B cell (primary cell): ENCODE data around the gene PKNOX2. TPM values are rescaled to one million over a fixed set of nuclear protein-coding genes. Genes with fewer than 3 reads are reported as not detected.

Experiments used
- ATAC-seq: fragments of 200-7000 bp; cut with Tn5 transposase; one replicate; pipeline ENCODE4 v1.10.0; 2021; ENCODE audit warnings: low read depth, mild to moderate bottlenecking, moderate number of reproducible peaks, moderate library complexity
- CTCF ChIA-PET: fragments of 350-600 bp; sonication (Branson Sonifier 250); formaldehyde crosslinking; loops from one replicate; lab custom pipeline; 2021; ENCODE audit warnings: antibody characterized with exemption, inconsistent platforms; lab: Charles Lee
- POLR2A ChIA-PET: fragments of 350-600 bp; sonication (Branson Sonifier 250); formaldehyde crosslinking; loops from one replicate; lab custom pipeline; 2021; ENCODE audit warnings: antibody characterized with exemption; lab: Charles Lee
- DNase-seq: peaks from one replicate; pipeline ENCODE4 v3.0.0; 2013
- H2AFZ ChIP-seq: 2 replicates; pipeline ENCODE4 v1.6.1; 2012; ENCODE audit warnings: mild to moderate bottlenecking, low read depth, low read length; ENCODE audit not compliant: insufficient read depth, poor library complexity, severe bottlenecking
- H3K27ac ChIP-seq, 2 donors: 1 replicate in 1 of 2; 2 replicates in 1 of 2; pipeline ENCODE4 v1.5.1; 2012 to 2013; ENCODE audit warnings: low read length in 2 of 2, mild to moderate bottlenecking in 2 of 2, moderate library complexity in 1 of 2
- H3K27me3 ChIP-seq, 4 experiments: fragments of 200-600 bp in 1 of 4; sonication (generic) in 1 of 4; replicated peaks in 1 of 4; 1 replicate in 2 of 4; 2 replicates in 2 of 4; pipeline versions ENCODE4 v1.6.1 to v1.7.0; 2013 to 2016; ENCODE audit warnings: low read length in 3 of 4, mild to moderate bottlenecking in 2 of 4, mixed read lengths in 1 of 4, moderate library complexity in 1 of 4; ENCODE audit not compliant: insufficient read depth in 4 of 4, control insufficient read depth in 3 of 4; ENCODE audit errors: control extremely low read depth in 1 of 4
- H3K36me3 ChIP-seq, 2 experiments: replicated peaks in 1 of 2; 1 replicate in 1 of 2; 2 replicates in 1 of 2; pipeline versions ENCODE4 v1.6.1 to v1.7.1; 2013; ENCODE audit warnings: low read length in 1 of 2; ENCODE audit not compliant: insufficient read depth in 2 of 2, control insufficient read depth in 1 of 2; ENCODE audit errors: control extremely low read depth in 1 of 2, extremely low read depth in 1 of 2
- H3K4me1 ChIP-seq, 2 donors: fragments of 200-600 bp in 1 of 2; sonication (generic) in 1 of 2; 1 replicate in 1 of 2; 2 replicates in 1 of 2; pipeline versions ENCODE4 v1.5.1 to v1.6.1; 2013 to 2017; ENCODE audit warnings: low read length in 2 of 2; ENCODE audit not compliant: control insufficient read depth in 2 of 2, insufficient read depth in 2 of 2
- H3K4me2 ChIP-seq: replicated peaks from 2 replicates; pipeline ENCODE3; 2012; ENCODE audit warnings: mild to moderate bottlenecking, low read depth, low read length; ENCODE audit not compliant: poor library complexity, severe bottlenecking
- H3K4me3 ChIP-seq, 5 experiments: fragments of 200-600 bp in 1 of 5; sonication (generic) in 1 of 5; 1 replicate in 3 of 5; 2 replicates in 2 of 5; pipeline versions ENCODE4 v1.5.1 to v1.7.0; 2011 to 2016; ENCODE audit warnings: low read length in 4 of 5, mild to moderate bottlenecking in 4 of 5, low read depth in 2 of 5, control low read depth in 1 of 5, moderate library complexity in 1 of 5; ENCODE audit not compliant: insufficient read depth in 1 of 5; ENCODE audit errors: control extremely low read depth in 1 of 5, extremely low read depth in 1 of 5
- H3K79me2 ChIP-seq: fragments of 200-600 bp; sonication (generic); one replicate; pipeline ENCODE4 v1.6.0; 2016; ENCODE audit warnings: low read length; ENCODE audit not compliant: control insufficient read depth, insufficient read depth
- H3K9ac ChIP-seq: fragments of 200-600 bp; sonication (generic); 2 replicates; pipeline ENCODE4 v1.6.1; 2017; ENCODE audit warnings: mild to moderate bottlenecking, low read length, moderate library complexity
- H3K9me3 ChIP-seq, 3 donors: one replicate each; pipeline versions ENCODE4 v1.6.1 to v1.7.1; 2013; ENCODE audit warnings: low read length in 2 of 3; ENCODE audit not compliant: control insufficient read depth in 2 of 3, insufficient read depth in 1 of 3; ENCODE audit errors: control extremely low read depth in 1 of 3
- H4K20me1 ChIP-seq: 2 replicates; pipeline ENCODE4 v1.6.0; 2012; ENCODE audit warnings: mild to moderate bottlenecking, low read length; ENCODE audit not compliant: insufficient read depth, control insufficient read depth, poor library complexity, severe bottlenecking
- H3K27ac Mint-ChIP-seq: one replicate; pipeline ENCODE4 v1.8.0; 2021; ENCODE audit warnings: mixed read lengths
- H3K27me3 Mint-ChIP-seq: one replicate; pipeline ENCODE4 v1.8.0; 2021; ENCODE audit warnings: mixed read lengths
- H3K4me1 Mint-ChIP-seq: one replicate; pipeline ENCODE4 v1.8.0; 2021; ENCODE audit warnings: mixed read lengths
- H3K4me3 Mint-ChIP-seq: one replicate; pipeline ENCODE4 v1.8.0; 2021; ENCODE audit warnings: mixed read lengths
- H3K9me3 Mint-ChIP-seq: one replicate; pipeline ENCODE4 v1.8.0; 2022; ENCODE audit warnings: mixed read lengths; ENCODE audit not compliant: insufficient read depth
- EZH2 ChIP-seq: IDR thresholded peaks from 2 replicates; pipeline ENCODE4 v1.6.1; 2012; ENCODE audit warnings: borderline replicate concordance, low read depth, mild to moderate bottlenecking, moderate library complexity, low read length; ENCODE audit not compliant: insufficient read depth, poor library complexity, severe bottlenecking
- WGBS: methylation state at CpG from one replicate; pipeline ENCODE4 v1.1.5; 2013; ENCODE audit warnings: missing lambda C conversion rate; ENCODE audit not compliant: insufficient coverage; 5-methylcytosine and 5-hydroxymethylcytosine counted together
- intact Hi-C: fragments of 100-400 bp; cut with micrococcal nuclease; formaldehyde crosslinking; loops from one replicate; pipeline ENCODE4 v1.10.0; 2022
- polyA plus RNA-seq: library from polyadenylated mRNA; depleted of rRNA; stranded (reverse); fragments of >200 nt; gene quantifications from 2 replicates; pipeline ENCODE4 v1.2.3, GENCODE V29; 2012
- total RNA-seq, 2 donors: library from RNA; stranded (reverse); fragments of 120-200 nt in 1 of 2; gene quantifications; 1 replicate in 1 of 2; 2 replicates in 1 of 2; pipeline versions ENCODE4 v1.2.3 to v1.2.4, GENCODE V29; 2013 to 2022
- TF ChIP-seq, protein P1 (sequence below): fragments of 200-600 bp; IDR thresholded peaks from one replicate; pipeline ENCODE4 v1.8.0; 2022; ENCODE audit warnings: antibody characterized with exemption, mild to moderate bottlenecking

PKNOX2 gene
- total and polyA plus RNA-seq, 2 donors (not counting 1 experiment from before 2014, with no cell fraction given), result not detected

DNA sequence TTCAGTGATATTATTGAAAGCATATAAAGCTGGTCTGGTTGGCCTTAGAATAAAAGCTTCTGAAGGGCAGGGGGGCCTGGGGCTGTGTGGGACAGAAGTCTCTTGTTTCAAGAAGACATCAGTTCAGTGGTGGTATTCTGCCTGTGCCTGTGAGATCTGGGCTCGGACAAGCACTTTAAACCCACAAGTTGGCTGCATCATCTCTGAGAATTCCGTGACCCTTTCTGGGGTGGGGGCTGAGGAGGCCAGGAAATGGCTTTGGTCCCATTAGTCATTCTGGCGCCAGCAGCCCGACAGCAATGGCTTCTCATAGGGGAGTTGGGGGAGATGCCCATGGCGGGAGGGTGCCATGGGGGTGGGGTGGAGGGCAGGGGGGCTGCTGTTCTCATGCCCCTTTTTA lies 104.1 kb downstream of the PKNOX2 start:
- Mint-ChIP-seq H3K27me3 (peaks cover 34% of the 10 kb centered on the region), H3K27ac (no peak overlapping the region), H3K4me1 (no peaks in the 10 kb centered on the region), H3K9me3 (no peaks in the 10 kb centered on the region), H3K4me3 (no peak overlapping the region)
- TF ChIP-seq, protein P1, sequence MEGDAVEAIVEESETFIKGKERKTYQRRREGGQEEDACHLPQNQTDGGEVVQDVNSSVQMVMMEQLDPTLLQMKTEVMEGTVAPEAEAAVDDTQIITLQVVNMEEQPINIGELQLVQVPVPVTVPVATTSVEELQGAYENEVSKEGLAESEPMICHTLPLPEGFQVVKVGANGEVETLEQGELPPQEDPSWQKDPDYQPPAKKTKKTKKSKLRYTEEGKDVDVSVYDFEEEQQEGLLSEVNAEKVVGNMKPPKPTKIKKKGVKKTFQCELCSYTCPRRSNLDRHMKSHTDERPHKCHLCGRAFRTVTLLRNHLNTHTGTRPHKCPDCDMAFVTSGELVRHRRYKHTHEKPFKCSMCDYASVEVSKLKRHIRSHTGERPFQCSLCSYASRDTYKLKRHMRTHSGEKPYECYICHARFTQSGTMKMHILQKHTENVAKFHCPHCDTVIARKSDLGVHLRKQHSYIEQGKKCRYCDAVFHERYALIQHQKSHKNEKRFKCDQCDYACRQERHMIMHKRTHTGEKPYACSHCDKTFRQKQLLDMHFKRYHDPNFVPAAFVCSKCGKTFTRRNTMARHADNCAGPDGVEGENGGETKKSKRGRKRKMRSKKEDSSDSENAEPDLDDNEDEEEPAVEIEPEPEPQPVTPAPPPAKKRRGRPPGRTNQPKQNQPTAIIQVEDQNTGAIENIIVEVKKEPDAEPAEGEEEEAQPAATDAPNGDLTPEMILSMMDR, result no peak
- no peak for TF ChIP-seq EZH2
- no peaks in the 10 kb centered on the region for H3K4me1 ChIP-seq
- H3K27me3 ChIP-seq, result peaks cover 0 to 9% (median 0%) of the 10 kb centered on the region in 4 experiments
- no peaks in the 10 kb centered on the region for H3K79me2 ChIP-seq
- ChIA-PET POLR2A (no interaction called here), CTCF (no interaction called here)
- H3K9ac ChIP-seq, result no peak overlapping the region
- no peak for ATAC-seq
- H3K36me3 ChIP-seq, result no peaks in the 10 kb centered on the region
- WGBS, result 75% methylated on average over 2 of the region's 5 CpGs
- no peaks in the 10 kb centered on the region for H4K20me1 ChIP-seq
- H3K27ac ChIP-seq, result no peak overlapping the region
- no peak overlapping the region for H3K4me3 ChIP-seq
- H3K4me2 ChIP-seq, result no peak overlapping the region
- no peaks in the 10 kb centered on the region for H3K9me3 ChIP-seq
- no peak for DNase-seq
- H2AFZ ChIP-seq, result no peak overlapping the region
- intact Hi-C loops, result no loop called here

DNA sequence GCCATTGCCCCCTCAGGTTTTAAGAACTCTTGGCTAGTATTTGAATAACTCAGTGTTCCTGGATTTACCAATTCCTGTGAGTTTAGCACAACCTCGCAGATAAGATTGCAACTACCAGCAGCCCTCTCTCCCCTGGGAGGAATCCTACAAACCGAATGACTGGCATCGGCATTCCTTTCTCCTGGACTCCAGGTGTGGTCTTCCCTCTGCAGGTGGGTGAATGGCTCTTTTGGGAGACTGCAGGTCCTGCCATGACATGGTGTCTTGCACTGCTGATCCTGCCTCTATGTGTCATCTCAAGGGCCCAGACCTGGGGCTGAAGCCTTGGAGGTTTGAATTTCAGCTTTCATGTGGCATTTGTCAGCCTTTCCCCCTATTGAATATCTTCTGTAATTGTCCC lies 105.6 kb downstream of the PKNOX2 start:
- Histone ChIP-seq H3K79me2 (no peaks in the 10 kb centered on the region), H3K9ac (no peak overlapping the region), H3K4me1 (no peaks in the 10 kb centered on the region), H3K27ac (no peak overlapping the region), H4K20me1 (no peaks in the 10 kb centered on the region), H3K27me3 (peaks cover 0 to 7% (median 0%) of the 10 kb centered on the region in 4 experiments), H2AFZ (no peak overlapping the region), H3K9me3 (no peaks in the 10 kb centered on the region), H3K4me2 (no peak overlapping the region), H3K36me3 (no peaks in the 10 kb centered on the region), H3K4me3 (no peak overlapping the region)
- DNase-seq (no peak), ATAC-seq (no peak)
- H3K27me3 Mint-ChIP-seq, result peaks cover 29% of the 10 kb centered on the region
- no peaks in the 10 kb centered on the region for H3K9me3 Mint-ChIP-seq
- intact Hi-C loops, result no loop called here
- 93% methylated on average over 3 of the region's 3 CpGs for WGBS
- POLR2A ChIA-PET, result no interaction called here
- H3K27ac Mint-ChIP-seq, result no peak overlapping the region
- TF ChIP-seq, protein P1, result no peak
- TF ChIP-seq EZH2, result no peak
- no peaks in the 10 kb centered on the region for H3K4me1 Mint-ChIP-seq
- CTCF ChIA-PET, result no interaction called here
- no peak overlapping the region for H3K4me3 Mint-ChIP-seq
